Measurements from ENCODE around the gene PRLR.
A peak's percentile ranks its signal among the peaks of the same experiment; 100 is the strongest.
"Not testable (repeated sequence)": the region's sequence is repeated elsewhere in the genome, so short reads cannot be mapped to it uniquely, and the experiment has no call there.

Gene PRLR

GRCh38 chr5:35122819-35123218 is 107.5 kb downstream of the PRLR start:
- no peak for DNase-seq

GRCh38 chr5:35120715-35121114 is 109.6 kb downstream of the PRLR start:
- DNase-seq, result no peak

- no peak for DNase-seq
Observed at GRCh38 chr5:35117967-35118366, 112.3 kb downstream of the PRLR start.

GRCh38 chr5:35115920-35116319 is 114.4 kb downstream of the PRLR start:
- no peak for DNase-seq

DNA sequence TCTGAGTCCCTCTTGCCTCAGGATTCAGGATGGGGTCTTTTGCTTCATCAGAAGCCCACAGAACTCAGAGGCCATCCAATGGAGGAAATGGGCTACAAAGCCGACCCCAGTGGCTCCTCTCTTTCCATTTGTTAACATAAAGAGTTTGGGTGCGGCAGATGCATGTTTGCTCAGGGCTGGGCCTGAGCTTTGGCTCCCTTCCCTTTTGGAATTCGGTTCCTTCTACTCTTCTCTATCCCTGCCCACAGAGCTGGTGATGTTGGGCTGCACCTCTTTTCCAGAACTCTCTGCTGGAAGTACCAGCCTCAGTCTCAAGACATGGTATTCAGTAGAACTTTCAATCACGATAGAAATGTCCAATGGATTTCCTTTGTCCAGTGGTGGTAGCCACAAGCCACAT is 115.6 kb downstream of the PRLR start:
- no peak for DNase-seq

DNA sequence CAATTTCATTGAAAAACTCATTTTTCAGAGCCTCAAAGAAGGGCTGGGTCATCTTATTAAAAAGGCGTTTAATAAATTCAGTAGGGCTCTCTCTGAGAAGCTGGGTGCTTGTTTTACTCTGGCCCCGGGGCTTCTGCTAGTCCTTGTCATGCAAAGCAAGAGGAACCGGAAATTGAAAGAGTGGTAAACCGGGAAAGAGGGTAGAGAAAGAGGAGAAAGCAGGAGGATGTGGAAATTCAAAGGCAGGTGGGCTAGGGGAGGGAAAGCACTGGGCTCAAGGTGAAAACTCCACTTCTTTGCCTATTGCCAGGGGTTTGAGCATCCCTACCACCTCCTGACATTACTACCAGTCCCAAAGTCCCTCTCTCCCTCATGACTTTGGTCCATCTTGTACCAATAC is 118.0 kb downstream of the PRLR start:
- no peak for DNase-seq

- not testable (repeated sequence) for DNase-seq
Observed at GRCh38 chr5:35104550-35104949, 125.7 kb downstream of the PRLR start.

DNA sequence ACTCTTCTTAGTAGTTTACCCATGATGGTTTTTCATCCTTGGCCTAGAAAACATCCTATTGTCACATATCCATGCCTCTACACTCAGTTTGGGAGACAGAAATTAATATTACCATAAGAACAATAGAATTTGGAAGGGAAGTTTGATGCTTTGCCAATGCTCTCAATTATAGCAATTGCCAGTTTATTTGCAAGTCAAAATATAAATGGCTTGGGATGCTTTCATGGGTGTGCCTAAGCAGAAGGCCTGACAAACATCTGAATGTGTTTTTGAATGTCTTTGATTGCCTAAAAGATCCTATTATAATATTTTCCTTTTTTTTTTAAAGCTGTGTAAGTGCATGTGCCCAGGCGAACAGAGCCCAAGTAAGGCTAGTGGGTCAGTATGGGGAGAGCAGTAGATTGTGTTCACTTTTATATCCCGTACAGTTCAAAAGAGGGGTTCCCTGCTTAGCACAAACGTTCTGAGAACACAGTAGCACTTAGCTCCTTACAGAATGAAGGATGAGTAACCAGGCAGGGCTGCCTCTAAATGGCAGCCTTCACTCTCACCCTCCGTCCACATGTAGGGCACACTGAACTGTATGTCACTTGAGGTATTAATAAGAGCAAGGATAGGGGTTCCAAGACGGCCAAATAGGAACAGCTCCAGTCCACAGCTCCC is 126.5 kb downstream of the PRLR start:
- no peak for DNase-seq

GRCh38 chr5:35101720-35102119 is 128.6 kb downstream of the PRLR start:
- not testable (repeated sequence) for DNase-seq

- DNase-seq, result no peak
Observed at GRCh38 chr5:35101016-35101415, 129.3 kb downstream of the PRLR start.

GRCh38 chr5:35098214-35098613 is 132.1 kb downstream of the PRLR start:
- DNase-seq, result no peak

DNA sequence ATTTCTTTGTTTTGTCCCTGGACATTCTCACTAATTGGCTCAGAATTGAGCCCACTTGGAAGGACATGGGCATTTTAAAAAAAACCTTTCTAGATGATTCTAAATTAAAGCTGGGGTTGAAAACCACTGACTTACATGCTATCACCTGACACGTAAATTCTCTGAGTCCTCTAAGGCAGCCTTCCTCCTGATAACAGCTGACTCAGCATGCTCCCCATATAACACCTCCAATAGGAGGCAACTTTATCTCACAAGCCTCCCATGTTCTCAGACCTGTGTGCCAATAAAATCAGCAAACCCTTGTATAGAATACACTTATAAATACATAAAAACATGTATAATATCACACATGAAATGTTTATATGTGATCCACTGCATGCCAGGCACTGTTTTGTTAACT is 133.4 kb downstream of the PRLR start:
- no peak for DNase-seq

GRCh38 chr5:35096216-35096615 is 134.1 kb downstream of the PRLR start:
- no peak for DNase-seq

DNA sequence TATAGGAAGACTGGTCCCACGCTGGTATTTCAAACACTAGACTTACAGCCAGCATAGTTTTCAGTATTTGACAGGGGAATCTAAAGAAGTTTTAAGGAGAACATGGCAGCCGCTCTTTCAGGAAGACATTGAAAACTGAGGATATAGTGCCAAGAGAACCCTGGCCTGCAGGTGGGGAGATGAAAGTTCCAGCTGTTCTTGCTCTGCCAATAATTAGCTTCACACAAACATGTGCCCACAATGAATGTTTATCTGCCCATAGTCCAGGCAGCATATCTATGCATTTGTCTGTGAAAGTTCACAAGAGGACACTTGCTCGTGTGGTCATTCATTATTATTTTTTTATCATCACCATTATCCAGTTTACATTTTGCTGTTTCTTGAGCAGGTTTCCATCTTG is 134.9 kb downstream of the PRLR start:
- no peak for DNase-seq

DNA sequence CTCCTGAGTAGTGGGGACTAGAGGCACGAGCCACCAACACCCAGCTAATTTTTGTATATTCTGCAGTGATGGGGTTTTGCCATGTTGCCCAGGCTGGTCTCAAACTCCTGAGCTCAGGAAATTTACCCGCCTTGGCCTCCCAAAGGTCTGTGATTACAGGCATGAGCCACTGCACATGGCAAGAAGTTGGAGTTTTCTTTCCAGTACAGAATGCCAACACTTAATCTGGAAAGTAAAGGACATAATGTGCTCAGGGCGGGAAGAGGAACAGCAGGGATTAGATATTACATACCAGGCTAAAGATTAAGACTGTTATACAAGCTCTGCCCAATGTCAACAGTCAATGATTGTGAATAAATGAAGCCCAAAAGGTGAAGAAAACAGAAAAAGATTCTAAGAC is 135.3 kb downstream of the PRLR start:
- DNase-seq, result no peak

DNA sequence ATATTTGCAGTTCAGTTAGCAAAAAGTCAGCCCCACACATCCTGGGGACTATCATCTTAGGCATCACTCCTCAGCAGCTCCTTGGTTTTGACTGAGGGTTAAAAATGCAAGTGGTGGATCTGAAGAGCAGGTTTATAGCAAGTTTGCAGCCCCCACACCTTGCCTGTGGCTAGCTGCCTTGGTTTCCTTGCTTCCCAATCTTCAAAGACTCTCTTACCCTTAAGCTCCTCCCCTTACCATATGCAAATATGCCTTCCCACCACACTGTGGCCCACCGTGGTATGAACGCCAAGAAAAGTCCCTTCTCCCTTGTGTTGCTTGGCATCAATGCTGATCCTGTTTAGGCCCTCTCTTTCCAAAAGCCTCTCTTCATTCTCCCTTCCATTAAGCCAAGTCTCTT is 137.6 kb downstream of the PRLR start:
- no peak for DNase-seq

- no peak for DNase-seq
Observed at GRCh38 chr5:35091704-35092103, 138.6 kb downstream of the PRLR start.

DNA sequence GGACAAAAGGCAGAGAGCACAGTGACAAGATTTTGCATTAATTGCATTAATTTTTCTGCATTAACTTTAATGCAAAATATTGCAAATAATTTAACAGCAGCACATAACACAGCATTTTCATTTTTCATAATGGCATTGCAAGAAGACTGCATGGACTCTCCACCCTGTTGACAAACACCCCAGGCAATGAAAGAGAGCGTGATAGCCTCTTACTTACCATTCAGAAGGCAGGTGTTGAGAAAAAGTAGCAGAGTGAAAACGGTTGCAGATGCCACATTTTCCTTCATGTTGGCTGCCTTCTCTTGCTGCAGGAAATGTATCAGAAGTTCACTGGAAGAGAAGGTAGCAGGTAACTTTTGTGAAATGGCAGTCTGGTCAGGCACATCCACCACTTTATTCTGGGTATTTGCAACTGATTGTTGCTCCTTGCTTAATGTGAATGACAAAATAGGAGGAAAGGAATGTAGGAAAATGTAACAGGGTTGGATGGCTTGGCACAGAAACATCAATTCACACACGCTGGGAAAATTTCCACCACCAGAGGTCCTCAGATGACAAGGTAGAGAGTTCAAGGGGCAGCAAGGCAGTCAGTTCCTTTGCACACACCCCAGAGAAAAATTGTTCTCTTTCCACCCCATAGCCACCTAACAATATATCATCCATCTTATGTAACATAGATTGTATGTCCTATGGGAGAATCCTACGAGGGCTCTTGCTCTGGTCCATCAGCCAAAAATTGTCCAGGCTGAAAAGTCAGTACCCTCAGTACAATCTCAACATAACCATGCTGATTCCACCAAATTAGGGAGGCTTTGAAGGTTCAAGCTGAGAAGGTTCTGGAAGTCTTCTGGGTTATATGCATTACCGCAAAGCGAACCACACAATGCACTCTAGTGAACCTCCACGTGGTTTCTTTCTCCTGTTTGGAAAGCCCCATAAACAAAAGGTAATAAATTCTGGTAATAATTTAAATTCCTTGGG is 140.7 kb downstream of the PRLR start:
- DNase-seq, result peak; percentile 52

DNA sequence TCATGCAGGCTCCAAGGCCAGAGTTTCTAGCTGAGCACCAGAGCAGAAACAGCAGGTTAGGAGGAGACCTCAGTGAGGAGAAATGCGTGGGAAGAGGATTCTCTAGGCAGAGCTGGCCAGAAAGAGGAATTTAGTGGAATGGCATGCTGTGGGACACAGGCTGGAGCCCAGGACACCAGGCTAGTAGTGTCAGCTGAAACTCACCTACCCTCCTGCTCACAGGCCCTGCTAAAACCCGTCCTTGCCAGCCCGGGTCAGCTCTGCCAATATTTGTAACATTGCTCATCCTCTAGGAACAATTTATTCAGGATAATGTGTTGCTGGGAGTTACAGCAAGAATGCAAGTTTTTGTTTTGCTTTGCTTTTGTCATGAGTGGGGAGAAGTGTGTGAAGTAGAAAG is 142.3 kb downstream of the PRLR start:
- DNase-seq, result no peak

DNA sequence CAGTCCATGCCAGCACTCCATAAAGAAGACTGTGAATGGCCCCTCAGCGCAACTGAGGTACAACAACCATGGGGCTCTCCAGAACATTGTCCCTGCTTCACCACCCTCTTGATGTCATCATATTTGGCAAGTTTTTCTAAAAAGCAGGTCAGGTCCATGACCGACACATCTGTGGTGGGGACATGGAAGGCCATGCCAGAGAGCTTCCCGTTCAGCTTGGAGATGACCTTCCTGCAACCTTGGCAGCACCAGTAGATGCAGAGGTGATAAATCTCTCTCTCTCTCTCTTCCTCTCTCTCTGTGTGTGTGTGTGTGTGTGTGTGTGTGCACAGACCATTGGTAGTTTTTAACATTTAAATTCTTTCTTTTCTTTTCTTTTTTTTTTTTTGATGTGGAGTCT is 147.1 kb downstream of the PRLR start:
- no peak for DNase-seq

DNA sequence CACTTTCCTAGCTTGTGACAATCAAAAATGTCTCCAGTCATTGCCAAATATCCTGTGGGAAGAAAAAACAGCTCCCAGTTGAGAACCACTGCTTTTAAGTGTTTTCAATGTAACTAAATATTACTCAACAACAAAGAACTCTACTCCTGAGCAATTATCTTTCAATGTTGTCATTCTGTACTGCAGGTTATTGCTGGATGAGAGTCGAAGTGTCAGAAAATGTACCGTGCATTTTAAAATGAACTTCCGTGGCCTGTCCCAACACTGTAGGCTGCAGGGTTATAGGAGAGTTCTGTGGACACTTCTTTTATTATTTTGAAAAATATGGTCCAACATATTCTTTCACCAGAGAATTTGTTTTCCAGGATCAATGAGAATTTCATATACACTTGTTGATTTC is 147.8 kb downstream of the PRLR start:
- DNase-seq, result no peak

GRCh38 chr5:35081134-35081533 is 149.2 kb downstream of the PRLR start:
- no peak for DNase-seq

DNA sequence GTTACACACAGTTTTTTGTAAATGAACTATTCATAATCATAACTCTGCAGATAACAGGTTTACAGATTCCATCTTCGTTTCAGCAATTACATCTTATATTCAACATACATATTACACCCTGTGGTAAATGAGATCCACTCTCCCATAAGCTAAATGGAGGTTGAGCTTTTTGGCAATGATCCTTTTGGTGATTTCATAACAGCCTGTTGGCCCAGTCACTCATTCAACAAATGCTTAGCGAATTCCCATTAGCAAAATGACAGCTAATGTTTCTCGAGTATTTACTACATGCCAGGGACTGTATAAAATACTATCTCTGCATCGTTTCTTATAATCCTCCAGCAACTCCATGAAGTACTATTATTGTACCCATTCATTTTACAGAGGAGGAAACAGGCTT is 157.1 kb downstream of the PRLR start:
- DNase-seq, result no peak

DNA sequence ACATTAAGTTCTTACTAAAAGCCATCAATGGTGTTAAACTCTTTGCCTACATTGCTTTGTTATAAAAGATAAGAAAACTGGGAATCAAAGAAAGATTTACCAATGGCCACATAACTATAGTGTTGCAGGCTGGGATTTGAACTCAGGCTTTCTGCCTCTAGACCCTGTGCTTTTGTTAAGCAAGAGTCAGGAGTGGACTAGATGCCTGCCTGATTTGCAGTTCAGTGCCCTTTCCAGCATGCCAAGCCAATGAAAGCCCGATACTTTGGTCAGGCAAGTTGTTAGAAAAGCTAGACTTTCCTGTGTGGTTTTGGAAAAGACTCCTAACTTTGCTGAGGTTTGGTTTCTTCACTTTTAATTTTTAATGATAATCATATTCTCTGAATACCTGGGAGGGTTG is 161.1 kb downstream of the PRLR start:
- no peak for DNase-seq
